Smooth muscle cell of the brain vasculature (primary cell): ENCODE results near the gene SLC26A8.
"Not testable (repeated sequence)": the region's sequence is repeated elsewhere in the genome, so short reads cannot be mapped to it uniquely, and the experiment has no call there.

Experiments used
- DNase-seq: peaks from one replicate; pipeline ENCODE4 v3.0.0-alpha.2; 2012; ENCODE audit warnings: low read depth, low spot score

The SLC26A8 gene

DNA sequence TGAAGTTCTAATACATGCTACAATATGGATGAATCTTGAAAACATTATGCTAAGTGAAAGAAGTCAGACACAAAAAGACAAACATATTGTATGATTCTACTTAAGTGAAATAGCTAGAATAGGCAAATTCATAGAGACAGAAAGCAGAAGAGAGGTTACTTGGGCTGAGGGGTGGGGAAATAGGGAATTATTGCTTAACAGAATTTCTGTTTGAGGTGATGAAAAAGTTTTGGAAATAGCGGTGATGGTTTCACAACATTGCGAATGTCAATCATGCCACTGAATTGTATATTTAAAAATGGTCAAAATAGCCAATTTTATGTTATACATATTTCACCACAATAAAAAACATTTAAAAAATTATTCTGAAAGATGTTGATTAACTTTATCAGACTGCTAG, 6.1 kb downstream of the SLC26A8 start:
- no peak for DNase-seq

GRCh38 chr6:36015666-36016065, 8.8 kb downstream of the SLC26A8 start:
- no peak for DNase-seq

DNA sequence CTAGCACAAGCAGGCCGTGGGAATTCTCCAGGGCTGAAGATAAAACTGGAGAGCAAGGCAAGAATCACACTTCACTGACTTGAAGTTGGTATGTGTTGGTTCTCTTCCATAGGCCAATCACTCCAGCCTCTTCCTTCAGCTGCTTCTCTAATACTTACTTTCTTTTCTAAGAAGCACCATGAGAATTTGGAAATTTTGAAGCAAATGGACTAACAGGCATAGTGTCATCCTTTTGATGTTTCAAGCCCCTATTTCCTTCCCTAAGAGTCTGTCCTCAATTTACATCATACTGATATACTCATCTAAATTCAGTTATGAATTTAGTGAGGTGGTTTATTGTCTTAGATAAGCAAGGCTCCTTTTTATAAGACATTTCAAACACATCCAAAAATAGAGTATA, 24.0 kb downstream of the SLC26A8 start:
- DNase-seq: no peak

DNA sequence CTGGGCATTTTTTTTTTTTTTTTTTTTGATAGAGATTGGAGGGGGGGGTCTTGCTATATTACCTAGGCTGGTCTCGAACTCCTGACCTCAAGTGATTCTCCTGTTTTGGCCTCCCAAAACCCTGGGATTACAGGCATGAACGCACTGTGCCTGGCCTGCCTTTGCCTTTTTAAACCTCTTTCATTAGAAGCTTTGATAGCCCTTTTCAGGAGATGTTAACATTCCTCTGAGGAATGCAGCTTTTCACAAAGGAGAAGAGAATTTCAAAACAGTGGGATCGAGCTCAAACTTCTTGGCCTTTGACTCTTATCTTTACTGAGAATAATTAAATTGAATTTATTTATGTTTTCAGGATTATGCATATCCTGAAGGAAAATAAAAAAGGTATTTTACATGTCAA, 31.3 kb downstream of the SLC26A8 start:
- no peak for DNase-seq

GRCh38 chr6:35988047-35988446, 36.4 kb downstream of the SLC26A8 start:
- not testable (repeated sequence) for DNase-seq

- DNase-seq: no peak
Measured at GRCh38 chr6:35984701-35985100, 39.7 kb downstream of the SLC26A8 start.

DNA sequence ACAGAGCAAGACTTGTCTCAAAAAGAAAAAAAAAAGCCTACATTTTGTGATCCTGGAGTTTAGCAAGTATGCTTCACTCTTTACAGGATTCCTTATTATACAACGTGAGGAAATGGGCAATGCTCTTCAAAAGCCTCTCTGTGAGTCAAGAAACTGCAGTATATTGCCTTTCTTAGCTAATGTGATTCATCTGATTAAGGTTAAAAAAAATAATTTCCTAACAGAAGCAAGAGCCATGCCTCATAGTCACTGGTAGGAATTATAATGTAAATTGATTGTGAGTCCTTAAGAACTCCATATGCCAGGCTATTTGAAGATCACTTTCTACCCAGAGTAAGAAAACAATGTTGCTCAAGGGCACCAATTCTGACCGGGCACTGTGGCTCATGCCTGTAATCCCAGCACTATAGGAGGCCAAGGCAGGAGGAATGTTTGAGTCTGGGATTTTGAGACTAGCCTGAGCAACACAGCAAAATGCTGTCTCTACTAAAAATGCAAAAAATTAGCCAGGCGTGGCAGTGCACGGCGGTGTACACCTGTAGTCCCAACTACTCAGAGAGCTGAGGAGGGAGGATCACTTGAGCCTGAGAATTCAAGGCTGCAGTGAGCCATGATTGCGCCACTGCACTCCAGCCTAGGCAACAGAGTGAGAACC, 43.3 kb downstream of the SLC26A8 start:
- no peak for DNase-seq

DNA sequence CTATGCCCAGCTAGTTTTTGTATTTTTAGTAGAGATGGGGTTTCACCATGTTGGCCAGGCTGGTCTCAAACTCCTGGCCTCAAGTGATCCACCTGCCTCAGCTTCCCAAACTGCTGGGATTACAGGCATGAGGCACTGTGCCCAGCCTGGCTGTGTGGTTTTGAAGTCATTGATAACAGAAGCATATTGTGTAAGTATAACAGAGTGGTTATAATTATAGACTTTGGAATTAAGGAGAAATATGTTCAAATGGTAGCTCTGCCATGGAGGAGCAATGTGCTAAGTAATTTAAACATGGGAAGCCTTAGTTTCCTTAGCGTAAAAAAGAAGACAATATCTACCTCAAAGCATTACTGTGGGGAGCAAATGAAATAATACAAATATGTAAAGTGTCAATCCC, 44.3 kb downstream of the SLC26A8 start:
- not testable (repeated sequence) for DNase-seq

DNA sequence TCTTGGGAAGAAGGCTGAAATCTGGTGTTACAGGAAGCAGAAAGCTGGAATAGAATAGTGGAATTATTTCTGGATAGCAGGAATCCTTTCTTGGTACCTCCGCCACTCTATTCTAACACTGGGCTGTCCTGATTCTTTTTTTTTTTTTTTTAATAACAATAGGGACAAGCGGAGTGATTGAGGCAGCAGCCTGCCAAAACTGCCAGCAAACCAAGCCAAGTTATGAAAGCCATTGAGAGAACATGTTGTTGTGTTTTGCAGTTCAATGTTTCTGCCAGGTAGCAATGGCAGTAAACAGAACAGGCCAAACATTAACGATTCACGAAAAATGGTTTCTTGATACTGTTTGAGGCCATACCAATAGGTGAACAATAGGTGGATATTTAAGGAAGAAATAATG, 47.1 kb downstream of the SLC26A8 start:
- no peak for DNase-seq

GRCh38 chr6:35973670-35974222, 50.7 kb downstream of the SLC26A8 start:
- DNase-seq: no peak

GRCh38 chr6:35972471-35973367, 51.7 kb downstream of the SLC26A8 start:
- DNase-seq: no peak

DNA sequence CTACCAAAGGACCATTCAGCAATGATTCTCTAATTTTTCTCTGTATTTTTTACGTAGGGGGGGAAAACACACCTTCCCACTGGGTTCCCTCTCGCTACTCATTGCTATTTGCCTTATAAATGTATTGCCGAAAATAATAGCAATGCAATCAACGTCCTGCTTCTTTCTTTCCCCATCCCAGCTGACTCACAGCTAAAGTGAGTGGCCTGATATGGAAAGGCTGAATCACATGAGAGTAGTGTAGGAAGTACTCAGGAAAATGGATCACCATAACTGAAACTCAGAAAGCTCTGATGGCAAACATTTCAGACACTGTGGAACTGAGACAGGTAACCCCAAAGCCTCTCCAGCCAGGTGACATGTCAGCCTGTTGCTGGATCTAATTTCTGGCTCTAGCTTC, 54.3 kb downstream of the SLC26A8 start:
- no peak for DNase-seq

GRCh38 chr6:35969646-35970045, 54.8 kb downstream of the SLC26A8 start:
- DNase-seq: no peak

- no peak for DNase-seq
Measured at GRCh38 chr6:35968821-35969220, 55.6 kb downstream of the SLC26A8 start.

DNA sequence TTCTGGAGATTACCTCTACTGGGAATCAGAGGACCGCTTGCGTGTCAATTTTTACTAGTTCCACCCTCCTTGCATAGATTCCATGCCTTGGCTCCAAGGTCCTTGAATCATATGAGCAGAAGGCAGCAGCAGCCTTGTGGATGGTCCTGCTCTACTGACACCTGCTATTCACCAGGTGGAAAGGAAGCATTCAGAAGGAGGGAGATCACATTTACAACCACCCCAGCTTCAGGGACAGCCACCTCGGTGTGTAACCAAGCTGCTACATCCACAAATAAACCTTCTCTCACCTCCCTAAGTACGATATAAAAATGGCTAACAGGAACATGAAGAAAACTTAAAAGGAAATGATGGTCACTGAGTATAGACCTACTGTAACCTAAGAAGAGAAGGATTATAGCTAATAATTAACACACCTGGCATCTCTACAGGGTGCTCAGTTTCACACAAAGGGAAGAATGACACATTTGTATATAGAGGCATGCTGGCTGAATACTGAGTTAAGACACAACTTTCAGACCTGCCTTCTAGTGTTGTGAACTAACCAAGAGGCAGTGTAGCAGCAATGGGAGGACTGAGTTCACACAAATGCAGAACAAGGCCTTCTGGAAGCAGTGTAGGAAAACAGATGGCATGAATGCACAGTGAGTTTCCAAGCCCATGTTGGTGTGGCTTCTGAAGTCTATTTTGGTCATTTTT, 57.2 kb downstream of the SLC26A8 start:
- DNase-seq: no peak

- no peak for DNase-seq
Measured at GRCh38 chr6:35962779-35963560, 61.5 kb downstream of the SLC26A8 start.

DNA sequence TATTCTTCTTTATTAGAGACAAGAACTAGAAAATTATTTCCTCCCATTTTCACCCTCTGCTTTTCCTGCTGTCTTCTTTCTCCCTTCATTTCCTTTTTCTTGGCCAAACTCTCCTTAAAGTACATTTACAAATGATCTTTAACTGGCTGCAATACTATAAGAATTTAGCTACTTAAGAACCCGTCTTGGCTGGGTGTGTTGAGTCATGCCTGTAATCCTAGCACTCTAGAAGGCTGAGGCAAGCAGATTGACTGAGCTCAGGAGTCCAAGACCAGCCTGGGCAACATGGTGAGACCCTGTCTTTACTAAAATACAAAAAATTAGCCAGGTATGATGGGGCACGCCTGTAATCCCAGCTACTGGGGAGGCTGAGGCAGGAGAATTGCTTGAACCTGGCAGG, 64.3 kb downstream of the SLC26A8 start:
- no peak for DNase-seq

- DNase-seq: no peak
Measured at GRCh38 chr6:35955970-35956369, 68.5 kb downstream of the SLC26A8 start.

DNA sequence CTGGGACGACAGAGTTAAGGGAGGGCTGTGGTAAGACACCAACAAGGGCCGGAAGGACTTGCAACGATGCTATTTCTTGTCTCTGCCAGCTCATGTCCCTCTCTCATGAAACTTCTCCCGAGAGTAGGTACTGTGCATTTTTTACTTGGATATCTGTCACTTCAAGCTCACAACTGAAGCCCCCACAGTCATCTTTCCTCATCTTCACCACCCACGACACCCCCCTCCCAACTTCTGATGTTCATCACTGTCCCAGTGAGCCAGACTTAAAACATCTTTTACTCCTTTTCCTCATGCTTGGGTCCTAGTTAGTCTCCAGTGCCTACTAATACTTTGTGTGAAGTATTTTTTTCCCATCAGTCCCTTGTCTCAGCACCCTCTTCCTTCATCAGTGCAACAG, 68.9 kb downstream of the SLC26A8 start:
- DNase-seq: no peak

GRCh38 chr6:35955071-35955470, 69.4 kb downstream of the SLC26A8 start:
- no peak for DNase-seq

DNA sequence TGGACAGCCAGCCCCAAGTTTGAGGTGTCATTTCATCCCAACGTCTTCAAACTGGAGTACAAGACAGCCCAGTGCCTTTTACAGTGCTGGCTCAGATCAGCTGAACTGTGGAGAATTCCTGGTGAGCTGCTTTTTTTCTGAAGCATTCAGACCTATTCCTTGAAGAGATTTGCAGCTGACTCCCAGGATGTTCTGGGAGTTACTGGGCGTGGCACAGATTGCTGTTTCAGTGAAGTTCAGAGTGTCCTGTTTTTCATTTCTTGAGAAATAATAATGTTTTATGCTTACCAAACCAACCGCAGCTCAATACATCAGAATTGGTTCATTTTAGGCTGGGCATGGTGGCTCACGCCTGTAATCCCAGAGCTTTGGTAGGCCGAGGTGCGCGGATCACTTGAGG, 70.1 kb downstream of the SLC26A8 start:
- no peak for DNase-seq
